Measurements from ENCODE around the gene VPS33B. TPM values are rescaled to one million over a fixed set of nuclear protein-coding genes. Genes with fewer than 3 reads are reported as not detected.
A peak's percentile ranks its signal among the peaks of the same experiment; 100 is the strongest.

VPS33B gene
- total RNA-seq, 1 donor from 2014 or later, result 10.5 TPM

- H3K4me3 ChIP-seq (ENCODE audit: low read depth, low read length), result peak overlapping the region; percentile 64
- FAIRE-seq (no peak), DNase-seq (ENCODE audit: low read depth) (peak; percentile 41)
- H3K36me3 ChIP-seq (ENCODE audit: control insufficient read depth, insufficient read depth, low read length), result peaks cover 13% of the 10 kb centered on the region
- TF ChIP-seq CTCF (IDR thresholded peaks at IDR 0.05; ENCODE audit: insufficient read depth, low read length, severe bottlenecking), result peak; percentile 97
- H3K27me3 ChIP-seq (ENCODE audit: control insufficient read depth, insufficient read depth, low read length), result no peaks in the 10 kb centered on the region
These were observed 65.9 kb downstream of the VPS33B start for GRCh38 chr15:90956274-90957030.

- TF ChIP-seq CTCF (IDR thresholded peaks at IDR 0.05; ENCODE audit: insufficient read depth, low read length, severe bottlenecking), result no peak
- H3K27me3 ChIP-seq (ENCODE audit: control insufficient read depth, insufficient read depth, low read length), result no peaks in the 10 kb centered on the region
- peaks cover 14% of the 10 kb centered on the region for H3K36me3 ChIP-seq (ENCODE audit: control insufficient read depth, insufficient read depth, low read length)
- peak overlapping the region; percentile 91 for H3K4me3 ChIP-seq (ENCODE audit: low read depth, low read length)
- DNase-seq (ENCODE audit: low read depth) (no peak), FAIRE-seq (no peak)
These were observed 66.6 kb downstream of the VPS33B start for GRCh38 chr15:90955624-90956273.

GRCh38 chr15:90954712-90955623 lies 67.4 kb downstream of the VPS33B start, which contains the start of gene RCCD1:
Gene RCCD1, plus strand, starts transcription at chr15:90954884. Its CDS starts 1,851 bp downstream, at chr15:90956735.
- FAIRE-seq (no peak), DNase-seq (ENCODE audit: low read depth) (peak; percentile 89)
- peaks cover 16% of the 10 kb centered on the region for H3K36me3 ChIP-seq (ENCODE audit: control insufficient read depth, insufficient read depth, low read length)
- H3K4me3 ChIP-seq (ENCODE audit: low read depth, low read length), result peak within 1 kb of the TSS; percentile 91
- TF ChIP-seq CTCF (IDR thresholded peaks at IDR 0.05; ENCODE audit: insufficient read depth, low read length, severe bottlenecking), result no peak
- H3K27me3 ChIP-seq (ENCODE audit: control insufficient read depth, insufficient read depth, low read length), result no peaks in the 10 kb centered on the region

- no peak for FAIRE-seq
These were observed 68.3 kb downstream of the VPS33B start for GRCh38 chr15:90953947-90954711.

More at GRCh38 chr15:90953947-90954711, 68.3 kb downstream of the VPS33B start:
- TF ChIP-seq CTCF (IDR thresholded peaks at IDR 0.05; ENCODE audit: insufficient read depth, low read length, severe bottlenecking), result no peak
- Histone ChIP-seq H3K27me3 (ENCODE audit: control insufficient read depth, insufficient read depth, low read length) (no peaks in the 10 kb centered on the region), H3K36me3 (ENCODE audit: control insufficient read depth, insufficient read depth, low read length) (peaks cover 18% of the 10 kb centered on the region), H3K4me3 (ENCODE audit: low read depth, low read length) (peak overlapping the region; percentile 91)
- DNase-seq (ENCODE audit: low read depth), result no peak
